Hepatic stellate cell (primary cell): ENCODE data around the gene ABCA5.
"Not testable (repeated sequence)": the region's sequence is repeated elsewhere in the genome, so short reads cannot be mapped to it uniquely, and the experiment has no call there.

Experiments
- DNase-seq: peaks from one replicate; pipeline ENCODE4 v3.0.0; 2011; ENCODE audit warnings: low spot score

The ABCA5 gene

DNA sequence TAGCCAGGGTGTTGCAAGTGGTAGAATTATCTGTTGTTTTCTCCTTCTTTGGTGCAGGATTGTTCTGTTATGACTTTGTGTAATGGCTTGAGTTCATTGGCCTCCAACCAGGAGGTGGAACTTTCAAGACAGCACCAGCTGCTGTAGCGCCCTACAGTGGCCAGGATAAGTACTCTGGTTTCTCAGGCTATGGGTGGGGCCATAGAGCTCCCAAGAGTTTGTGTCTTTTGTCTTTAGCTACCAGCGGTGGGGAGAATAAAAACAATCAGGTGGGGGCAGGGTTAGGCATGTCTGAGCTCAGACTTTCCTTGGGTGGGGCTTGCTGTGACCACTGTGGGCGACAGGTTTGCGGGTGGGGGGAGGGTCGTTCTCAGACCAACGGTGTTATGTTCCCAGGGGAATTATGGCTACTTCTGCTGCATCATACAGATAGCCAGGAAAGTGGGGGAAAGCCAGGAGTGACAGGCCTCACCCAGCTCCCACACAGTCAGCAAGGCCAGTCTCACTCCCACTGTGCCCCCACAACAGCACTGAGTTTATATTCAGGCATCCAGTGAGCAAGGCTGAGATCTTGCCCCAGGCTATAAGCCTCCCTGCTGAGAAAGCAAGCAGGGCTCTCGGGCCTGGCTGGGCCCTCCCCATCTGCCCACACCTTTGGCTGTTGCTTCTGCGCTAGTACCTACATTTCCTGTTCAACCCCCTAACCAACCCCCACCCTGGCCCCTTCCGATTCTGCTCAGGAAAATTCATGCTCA lies 113.7 kb downstream of the ABCA5 start:
- no peak for DNase-seq

DNA sequence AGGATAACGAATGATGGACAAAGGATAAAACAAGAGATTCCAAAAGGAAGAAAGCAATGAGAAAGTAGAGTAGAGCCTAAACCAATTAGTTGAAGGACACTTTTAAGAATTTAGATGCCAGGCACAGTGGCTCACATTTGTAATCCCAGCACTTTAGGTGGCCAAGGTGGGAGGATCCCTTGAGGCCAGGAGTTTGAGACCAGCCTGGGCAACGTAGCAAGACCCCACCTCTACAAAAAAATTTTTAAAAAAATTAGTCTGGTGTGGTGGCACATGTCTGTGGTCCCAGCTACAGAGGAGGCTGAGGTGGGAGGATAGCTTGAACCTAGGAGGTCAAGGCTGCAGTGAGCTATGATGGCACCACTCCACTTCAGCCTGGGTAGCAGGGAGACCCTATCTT lies 118.3 kb downstream of the ABCA5 start:
- no peak for DNase-seq

DNA sequence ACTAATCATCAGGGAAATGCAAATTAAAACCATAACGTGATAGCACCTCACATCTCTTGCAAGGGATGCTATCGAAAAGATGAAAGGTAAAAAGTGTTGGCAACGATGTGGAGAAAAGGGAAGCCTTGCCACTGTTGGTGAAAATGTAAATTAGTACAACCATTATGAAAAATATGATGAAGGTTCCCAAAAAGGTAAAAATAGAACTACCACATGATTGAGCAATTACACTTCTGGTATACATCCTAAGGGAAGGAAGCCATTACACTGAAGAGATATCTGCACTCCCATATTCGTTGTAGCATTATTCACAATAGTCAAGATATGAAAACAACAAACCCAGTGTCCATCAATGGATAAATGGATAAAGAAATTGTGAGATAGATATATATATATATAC lies 119.8 kb downstream of the ABCA5 start:
- no peak for DNase-seq

DNA sequence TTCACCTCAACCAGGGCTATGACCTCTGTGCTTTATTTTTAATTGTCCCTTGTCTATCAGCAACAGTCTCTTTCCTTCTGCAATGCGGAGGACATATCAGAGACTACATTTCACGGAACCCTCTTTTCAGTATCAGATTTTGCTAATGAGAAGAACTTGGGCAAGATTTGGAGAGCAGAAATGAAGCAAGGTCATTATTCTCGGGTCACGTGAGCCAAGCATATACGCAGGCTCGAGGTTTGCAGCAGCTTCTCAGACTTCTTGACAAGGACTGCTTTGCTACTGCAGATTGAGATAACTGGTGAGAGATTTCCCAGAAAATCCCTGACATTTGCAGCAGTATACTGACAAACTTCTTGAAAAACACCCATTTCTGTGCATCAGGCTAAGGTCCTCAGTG lies 128.7 kb downstream of the ABCA5 start:
- no peak for DNase-seq

DNA sequence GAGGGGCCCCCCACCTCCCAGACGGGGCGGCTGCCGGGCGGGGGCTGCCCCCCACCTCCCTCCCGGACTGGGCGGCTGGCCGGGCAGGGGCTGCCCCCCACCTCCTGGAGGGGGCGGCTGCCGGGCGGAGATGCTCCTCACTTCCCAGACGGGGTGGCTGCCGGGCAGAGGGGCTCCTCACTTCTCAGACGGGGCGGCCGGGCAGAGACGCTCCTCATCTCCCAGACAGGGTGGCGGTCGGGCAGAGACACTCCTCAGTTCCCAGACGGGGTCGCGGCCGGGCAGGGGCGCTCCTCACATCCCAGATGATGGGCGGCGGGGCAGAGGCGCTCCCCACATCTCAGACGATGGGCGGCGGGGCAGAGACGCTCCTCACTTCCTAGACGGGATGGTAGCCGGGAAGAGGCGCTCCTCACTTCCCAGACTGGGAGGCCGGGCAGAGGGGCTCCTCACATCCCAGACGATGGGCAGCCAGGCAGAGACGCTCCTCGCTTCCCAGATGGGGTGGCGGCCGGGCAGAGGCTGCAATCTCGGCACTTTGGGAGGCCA lies 130.8 kb downstream of the ABCA5 start:
- not testable (repeated sequence) for DNase-seq
